SK-N-SH treated with all-trans-retinoic acid at 6 μM for 48 hours (cell line): ENCODE results near the gene EDARADD.
"Not testable (repeated sequence)": the region's sequence is repeated elsewhere in the genome, so short reads cannot be mapped to it uniquely, and the experiment has no call there.

Experiments used
- ATAC-seq: fragments of 200-7000 bp; cut with Tn5 transposase; 3 replicates; pipeline ENCODE4 v1.9.1; 2020; ENCODE audit warnings: mild to moderate bottlenecking, moderate library complexity
- ARNTL ChIP-seq: fragments of 450-650 bp; formaldehyde crosslinking; IDR thresholded peaks from 2 replicates; pipeline ENCODE4 v1.5.0; 2020; ENCODE audit warnings: low read depth, mild to moderate bottlenecking, moderate library complexity, borderline replicate concordance
- CREB5 ChIP-seq: fragments of 250-450 bp; sonication (Bioruptor Pico); IDR thresholded peaks from 2 replicates; pipeline ENCODE4 v1.5.1; 2020; ENCODE audit warnings: low read depth, mild to moderate bottlenecking, moderate library complexity
- CSDC2 ChIP-seq: fragments of 250-450 bp; sonication (Bioruptor Pico); IDR thresholded peaks from 2 replicates; pipeline ENCODE4 v1.5.0; 2020; ENCODE audit warnings: mild to moderate bottlenecking, moderate library complexity
- CSRNP3 ChIP-seq: fragments of 250-450 bp; sonication (Bioruptor Pico); IDR thresholded peaks from 2 replicates; pipeline ENCODE4 v1.5.1; 2021; ENCODE audit warnings: mild to moderate bottlenecking, moderate library complexity
- ESRRG ChIP-seq: fragments of 250-450 bp; sonication (Bioruptor Pico); IDR thresholded peaks from 2 replicates; pipeline ENCODE4 v1.6.1; 2021; ENCODE audit warnings: mild to moderate bottlenecking
- GLIS3 ChIP-seq: fragments of 250-450 bp; sonication (Bioruptor Pico); IDR thresholded peaks from 2 replicates; pipeline ENCODE4 v1.5.0; 2020; ENCODE audit warnings: mild to moderate bottlenecking, moderate library complexity
- ISL1 ChIP-seq: fragments of 250-450 bp; sonication (Bioruptor Pico); IDR thresholded peaks from 2 replicates; pipeline ENCODE4 v2.1.2; 2022; ENCODE audit warnings: mild to moderate bottlenecking, moderate library complexity
- OSR1 ChIP-seq: fragments of 250-450 bp; sonication (Bioruptor Pico); IDR thresholded peaks from 2 replicates; pipeline ENCODE4 v1.8.0; 2022; ENCODE audit warnings: moderate library complexity, mild to moderate bottlenecking, inconsistent platforms
- PATZ1 ChIP-seq: fragments of 250-450 bp; sonication (Bioruptor Pico); IDR thresholded peaks from 2 replicates; pipeline ENCODE4 v1.8.0; 2020; ENCODE audit warnings: mild to moderate bottlenecking, moderate library complexity, borderline replicate concordance
- POU6F1 ChIP-seq: fragments of 250-450 bp; sonication (Bioruptor Pico); IDR thresholded peaks from 2 replicates; pipeline ENCODE4 v1.8.0; 2021; ENCODE audit warnings: low read depth, mild to moderate bottlenecking, moderate library complexity, borderline replicate concordance
- PPARA ChIP-seq: fragments of 250-450 bp; sonication (Bioruptor Pico); IDR thresholded peaks from 2 replicates; pipeline ENCODE4 v1.5.0; 2020; ENCODE audit warnings: mild to moderate bottlenecking, borderline replicate concordance
- RARB ChIP-seq: fragments of 250-450 bp; sonication (Bioruptor Pico); IDR thresholded peaks from 2 replicates; pipeline ENCODE4 v1.8.0; 2021; ENCODE audit warnings: mild to moderate bottlenecking, moderate library complexity
- SNAI2 ChIP-seq: fragments of 250-450 bp; sonication (Bioruptor Pico); IDR thresholded peaks from 2 replicates; pipeline ENCODE4 v1.5.0; 2020; ENCODE audit warnings: mild to moderate bottlenecking, moderate library complexity
- TCF4 ChIP-seq: fragments of 250-450 bp; sonication (Bioruptor Pico); IDR thresholded peaks from 2 replicates; pipeline ENCODE4 v1.8.0; 2021; ENCODE audit warnings: mild to moderate bottlenecking, moderate library complexity, borderline replicate concordance
- TOX ChIP-seq: fragments of 250-450 bp; sonication (Bioruptor Pico); IDR thresholded peaks from 2 replicates; pipeline ENCODE4 v1.8.0; 2021; ENCODE audit warnings: mild to moderate bottlenecking, moderate library complexity, borderline replicate concordance
- ZC3H10 ChIP-seq: fragments of 250-450 bp; sonication (Bioruptor Pico); IDR thresholded peaks from 2 replicates; pipeline ENCODE4 v1.5.1; 2021; ENCODE audit warnings: mild to moderate bottlenecking, moderate library complexity
- ZFP3 ChIP-seq: fragments of 250-450 bp; sonication (Bioruptor Pico); IDR thresholded peaks from 2 replicates; pipeline ENCODE4 v1.5.0; 2020; ENCODE audit warnings: mild to moderate bottlenecking, moderate library complexity
- ZFP30 ChIP-seq: fragments of 450-650 bp; formaldehyde crosslinking; IDR thresholded peaks from 2 replicates; pipeline ENCODE4 v1.5.0; 2022; ENCODE audit warnings: mild to moderate bottlenecking, moderate library complexity
- ZNF565 ChIP-seq: fragments of 450-650 bp; formaldehyde crosslinking; conservative IDR thresholded peaks from 2 replicates; pipeline ENCODE4 v1.5.0; 2020; ENCODE audit warnings: low read depth, mild to moderate bottlenecking, moderate library complexity
- ZNF70 ChIP-seq: fragments of 450-650 bp; formaldehyde crosslinking; IDR thresholded peaks from 2 replicates; pipeline ENCODE4 v1.5.0; 2020; ENCODE audit warnings: mild to moderate bottlenecking, moderate library complexity
- ZNF8 ChIP-seq: fragments of 450-650 bp; formaldehyde crosslinking; IDR thresholded peaks from 2 replicates; pipeline ENCODE4 v1.5.0; 2020; ENCODE audit warnings: mild to moderate bottlenecking, moderate library complexity

EDARADD gene

GRCh38 chr1:236502579-236502971 lies 108.5 kb downstream of the EDARADD start (continued):
- TF ChIP-seq TOX (CRISPR knock-in tag) (no peak), ZFP3 (no peak), CREB5 (CRISPR knock-in tag) (no peak; the same call in 1 of the 2 replicates), PATZ1 (CRISPR knock-in tag) (no peak), ISL1 (peak; percentile 62), SNAI2 (CRISPR knock-in tag) (peak; percentile 70; the same call in 1 of the 2 replicates), TCF4 (no peak), RARB (CRISPR knock-in tag) (no peak), PPARA (CRISPR knock-in tag) (no peak), ARNTL (CRISPR knock-in tag) (no peak), ZNF8 (CRISPR knock-in tag) (no peak), ZFP30 (CRISPR knock-in tag) (no peak), OSR1 (CRISPR knock-in tag) (0 out of 2 replicates have a peak, but pooled peaks have one; percentile 76), ZNF565 (no peak)

GRCh38 chr1:236502972-236503639 lies 109.0 kb downstream of the EDARADD start:
- peak; percentile 33 for ATAC-seq
- TF ChIP-seq OSR1 (CRISPR knock-in tag) (no peak), ZNF70 (CRISPR knock-in tag) (no peak), ZC3H10 (CRISPR knock-in tag) (no peak), CSRNP3 (CRISPR knock-in tag) (no peak), ZNF8 (CRISPR knock-in tag) (no peak), GLIS3 (CRISPR knock-in tag) (no peak), ESRRG (CRISPR knock-in tag) (no peak), PATZ1 (CRISPR knock-in tag) (no peak), TOX (CRISPR knock-in tag) (no peak), SNAI2 (CRISPR knock-in tag) (no peak), ZFP3 (no peak)

- ATAC-seq: not testable (repeated sequence)
Measured at GRCh38 chr1:236504338-236504737, 110.3 kb downstream of the EDARADD start.

GRCh38 chr1:236507022-236507700 lies 113.1 kb downstream of the EDARADD start:
- ATAC-seq: peak; percentile 94
- TF ChIP-seq CSRNP3 (CRISPR knock-in tag) (no peak), CSDC2 (CRISPR knock-in tag) (0 out of 2 replicates have a peak, but pooled peaks have one; percentile 70), ZFP3 (peak; percentile 29; the same call in 1 of the 2 replicates), PATZ1 (CRISPR knock-in tag) (0 out of 2 replicates have a peak, but pooled peaks have one; percentile 39), CREB5 (CRISPR knock-in tag) (peak; percentile 92), ZNF565 (no peak), POU6F1 (CRISPR knock-in tag) (0 out of 2 replicates have a peak, but pooled peaks have one; percentile 7), ZC3H10 (CRISPR knock-in tag) (no peak), SNAI2 (CRISPR knock-in tag) (peak; percentile 35; the same call in 1 of the 2 replicates)
